ENCODE measurements around the gene KCNJ3.

KCNJ3 gene

DNA sequence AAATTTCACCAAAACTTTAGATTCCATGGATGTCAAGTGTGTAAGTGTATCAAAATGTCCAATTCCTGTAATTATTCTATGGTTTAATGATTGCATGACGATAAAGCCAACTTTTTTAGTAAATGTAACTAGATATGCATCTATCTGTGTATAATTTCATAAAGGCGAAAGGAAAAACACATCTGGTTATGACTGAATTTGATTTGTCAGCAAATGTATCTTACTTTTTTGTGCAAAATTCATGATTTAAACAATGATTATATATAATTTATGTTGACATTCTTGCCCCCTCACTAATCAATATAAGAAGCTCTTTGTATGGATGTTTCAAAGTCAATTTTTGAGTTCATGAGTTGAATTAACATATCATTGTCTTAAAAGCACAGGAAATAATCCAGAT is 138.5 kb downstream of the KCNJ3 start:
- no peaks in the 10 kb centered on the region for H3K4me1 ChIP-seq (ENCODE audit: low read length)
- no peaks in the 10 kb centered on the region for H4K20me1 ChIP-seq (ENCODE audit: insufficient read depth, low read length)
- H3K4me2 ChIP-seq (ENCODE audit: low read depth, low read length): no peak overlapping the region
- H3K9me3 ChIP-seq (replicated peaks; ENCODE audit: insufficient read depth, low read length): no peaks in the 10 kb centered on the region
- H3K27ac ChIP-seq (ENCODE audit: low read length): no peak overlapping the region
- no peaks in the 10 kb centered on the region for H3K27me3 ChIP-seq (replicated peaks; ENCODE audit: insufficient read depth, low read length)
- H3K9me2 ChIP-seq (replicated peaks; ENCODE audit: insufficient read depth, low read length): no peaks in the 10 kb centered on the region
- H3F3A ChIP-seq (ENCODE audit: insufficient read depth, low read length): no peaks in the 10 kb centered on the region
- no peak overlapping the region for H3K9ac ChIP-seq (ENCODE audit: low read length)
- H2AFZ ChIP-seq (ENCODE audit: low read length): no peak overlapping the region
- TF ChIP-seq EZH2 (optimal IDR thresholded peaks at IDR 0.05; ENCODE audit: low read depth, low read length) (no peak), EZH2phosphoT487 (IDR thresholded peaks at IDR 0.05; ENCODE audit: low read length) (no peak)
- TF ChIP-seq, protein P1, sequence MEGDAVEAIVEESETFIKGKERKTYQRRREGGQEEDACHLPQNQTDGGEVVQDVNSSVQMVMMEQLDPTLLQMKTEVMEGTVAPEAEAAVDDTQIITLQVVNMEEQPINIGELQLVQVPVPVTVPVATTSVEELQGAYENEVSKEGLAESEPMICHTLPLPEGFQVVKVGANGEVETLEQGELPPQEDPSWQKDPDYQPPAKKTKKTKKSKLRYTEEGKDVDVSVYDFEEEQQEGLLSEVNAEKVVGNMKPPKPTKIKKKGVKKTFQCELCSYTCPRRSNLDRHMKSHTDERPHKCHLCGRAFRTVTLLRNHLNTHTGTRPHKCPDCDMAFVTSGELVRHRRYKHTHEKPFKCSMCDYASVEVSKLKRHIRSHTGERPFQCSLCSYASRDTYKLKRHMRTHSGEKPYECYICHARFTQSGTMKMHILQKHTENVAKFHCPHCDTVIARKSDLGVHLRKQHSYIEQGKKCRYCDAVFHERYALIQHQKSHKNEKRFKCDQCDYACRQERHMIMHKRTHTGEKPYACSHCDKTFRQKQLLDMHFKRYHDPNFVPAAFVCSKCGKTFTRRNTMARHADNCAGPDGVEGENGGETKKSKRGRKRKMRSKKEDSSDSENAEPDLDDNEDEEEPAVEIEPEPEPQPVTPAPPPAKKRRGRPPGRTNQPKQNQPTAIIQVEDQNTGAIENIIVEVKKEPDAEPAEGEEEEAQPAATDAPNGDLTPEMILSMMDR (IDR thresholded peaks at IDR 0.05; ENCODE audit: low read length): no peak
- H3K79me2 ChIP-seq (ENCODE audit: low read length): no peaks in the 10 kb centered on the region
- H3K36me3 ChIP-seq (replicated peaks; ENCODE audit: insufficient read depth, low read length): no peaks in the 10 kb centered on the region
- no peak overlapping the region for H3K4me3 ChIP-seq (ENCODE audit: low read length)
- DNase-seq: no peak

DNA sequence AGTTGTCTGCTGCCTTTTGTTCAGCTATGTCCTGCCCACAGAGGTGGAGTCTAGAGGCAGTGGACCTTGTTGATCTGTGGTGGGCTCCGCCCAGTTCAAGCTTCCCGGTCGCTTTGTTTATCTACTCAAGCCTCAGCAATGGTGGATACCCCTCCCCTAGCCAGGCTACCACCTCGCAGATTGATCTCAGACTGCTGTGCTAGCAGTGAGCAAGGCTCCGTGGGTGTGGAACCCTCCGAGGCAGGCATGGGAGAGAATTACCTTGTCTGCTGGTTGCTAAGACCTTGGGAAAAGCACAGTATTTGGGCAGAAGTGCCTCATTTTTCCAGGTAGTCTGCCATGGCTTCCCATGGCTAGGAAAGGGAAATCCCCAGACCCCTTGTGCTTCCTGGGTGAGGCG is 146.0 kb downstream of the KCNJ3 start:
- DNase-seq: no peak
- Histone ChIP-seq H3F3A (ENCODE audit: insufficient read depth, low read length) (no peaks in the 10 kb centered on the region), H3K9ac (ENCODE audit: low read length) (no peak overlapping the region), H3K9me2 (replicated peaks; ENCODE audit: insufficient read depth, low read length) (no peaks in the 10 kb centered on the region), H3K79me2 (ENCODE audit: low read length) (no peaks in the 10 kb centered on the region), H3K4me2 (ENCODE audit: low read depth, low read length) (no peak overlapping the region), H2AFZ (ENCODE audit: low read length) (no peak overlapping the region), H3K36me3 (replicated peaks; ENCODE audit: insufficient read depth, low read length) (no peaks in the 10 kb centered on the region), H3K4me3 (ENCODE audit: low read length) (no peak overlapping the region), H3K9me3 (replicated peaks; ENCODE audit: insufficient read depth, low read length) (no peaks in the 10 kb centered on the region), H3K27ac (ENCODE audit: low read length) (no peak overlapping the region), H4K20me1 (ENCODE audit: insufficient read depth, low read length) (no peaks in the 10 kb centered on the region), H3K27me3 (replicated peaks; ENCODE audit: insufficient read depth, low read length) (no peaks in the 10 kb centered on the region), H3K4me1 (ENCODE audit: low read length) (no peaks in the 10 kb centered on the region)
- TF ChIP-seq, protein P1 (IDR thresholded peaks at IDR 0.05; ENCODE audit: low read length): no peak
- TF ChIP-seq EZH2phosphoT487 (IDR thresholded peaks at IDR 0.05; ENCODE audit: low read length) (no peak), EZH2 (optimal IDR thresholded peaks at IDR 0.05; ENCODE audit: low read depth, low read length) (no peak)

DNA sequence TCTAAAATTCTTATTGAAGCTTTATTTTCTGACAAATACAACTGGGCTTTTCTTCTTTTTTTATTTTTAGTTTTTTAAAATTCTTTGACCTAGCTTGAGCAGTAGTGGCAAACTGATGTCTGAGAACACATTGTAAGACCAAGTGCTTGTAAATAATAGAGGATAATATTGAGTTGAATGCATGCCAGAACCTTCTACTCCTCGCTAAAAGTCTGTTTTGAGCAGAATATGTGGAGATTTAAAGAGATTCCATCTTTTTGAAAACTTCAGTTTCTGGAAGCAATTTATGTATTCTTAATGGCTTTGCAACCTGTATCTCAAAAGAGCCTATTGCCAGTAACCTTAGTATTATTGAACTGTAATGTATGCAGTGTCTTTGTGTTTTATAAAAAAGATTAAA is 148.3 kb downstream of the KCNJ3 start:
- Histone ChIP-seq H3K4me1 (ENCODE audit: low read length) (no peaks in the 10 kb centered on the region), H4K20me1 (ENCODE audit: insufficient read depth, low read length) (no peaks in the 10 kb centered on the region), H3K9me3 (replicated peaks; ENCODE audit: insufficient read depth, low read length) (no peaks in the 10 kb centered on the region), H3K36me3 (replicated peaks; ENCODE audit: insufficient read depth, low read length) (no peaks in the 10 kb centered on the region), H3K79me2 (ENCODE audit: low read length) (no peaks in the 10 kb centered on the region), H3K27ac (ENCODE audit: low read length) (no peak overlapping the region), H3K4me2 (ENCODE audit: low read depth, low read length) (no peak overlapping the region), H3K9me2 (replicated peaks; ENCODE audit: insufficient read depth, low read length) (no peaks in the 10 kb centered on the region), H2AFZ (ENCODE audit: low read length) (no peak overlapping the region), H3K9ac (ENCODE audit: low read length) (no peak overlapping the region), H3F3A (ENCODE audit: insufficient read depth, low read length) (no peaks in the 10 kb centered on the region), H3K4me3 (ENCODE audit: low read length) (no peak overlapping the region), H3K27me3 (replicated peaks; ENCODE audit: insufficient read depth, low read length) (no peaks in the 10 kb centered on the region)
- no peak for DNase-seq
- TF ChIP-seq, protein P1 (IDR thresholded peaks at IDR 0.05; ENCODE audit: low read length): no peak
- TF ChIP-seq EZH2 (optimal IDR thresholded peaks at IDR 0.05; ENCODE audit: low read depth, low read length) (no peak), EZH2phosphoT487 (IDR thresholded peaks at IDR 0.05; ENCODE audit: low read length) (no peak)
